HG03469 (cell line): ENCODE measurements around the gene CASP10.
"Not testable (repeated sequence)": the region's sequence is repeated elsewhere in the genome, so short reads cannot be mapped to it uniquely, and the experiment has no call there.

Experiments used
- ATAC-seq: cut with Tn5 transposase; IDR thresholded peaks from one replicate; pipeline ENCODE4 v1.9.1; 2021; ENCODE audit warnings: mild to moderate bottlenecking, moderate library complexity, moderate number of reproducible peaks; ENCODE audit not compliant: unreplicated experiment

The CASP10 gene

DNA sequence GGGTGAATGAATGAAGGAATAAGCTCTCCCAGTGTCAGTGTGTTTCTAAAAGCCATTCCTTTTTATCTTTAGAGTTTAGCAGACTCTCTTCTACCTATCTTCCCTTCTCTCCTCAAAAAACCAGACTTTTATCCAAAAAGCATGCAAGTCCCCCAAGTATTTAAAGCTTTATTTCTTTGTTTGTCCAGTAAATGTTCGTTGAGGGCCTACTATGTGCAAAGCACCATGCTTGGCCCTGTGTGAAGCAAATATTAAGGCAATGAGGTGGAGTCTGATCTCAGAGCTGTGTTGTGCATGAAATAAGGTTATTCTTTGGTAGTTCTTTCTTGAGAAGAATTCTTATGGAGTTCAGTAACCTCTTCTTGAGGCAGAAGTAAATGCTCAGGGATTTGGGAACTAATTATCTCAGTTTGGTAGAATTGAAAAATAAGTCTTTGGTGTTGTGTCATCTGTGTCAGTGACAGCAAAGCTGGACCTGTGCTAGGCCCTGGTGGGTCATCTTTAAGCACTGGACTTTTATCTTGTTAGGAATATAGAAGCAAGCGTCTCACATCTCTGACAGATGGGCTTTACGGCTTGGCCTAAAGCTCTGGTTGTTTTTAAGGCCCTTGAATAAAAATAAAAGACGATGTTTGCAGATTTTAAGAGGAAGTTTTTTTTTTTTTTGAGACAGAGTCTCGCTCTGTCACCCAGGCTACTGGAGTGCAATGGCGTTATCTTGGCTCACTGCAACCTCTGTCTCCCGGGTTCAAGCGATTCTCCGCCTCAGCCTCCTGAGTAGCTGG is 28.1 kb upstream of the CASP10 start:
- ATAC-seq: no peak

DNA sequence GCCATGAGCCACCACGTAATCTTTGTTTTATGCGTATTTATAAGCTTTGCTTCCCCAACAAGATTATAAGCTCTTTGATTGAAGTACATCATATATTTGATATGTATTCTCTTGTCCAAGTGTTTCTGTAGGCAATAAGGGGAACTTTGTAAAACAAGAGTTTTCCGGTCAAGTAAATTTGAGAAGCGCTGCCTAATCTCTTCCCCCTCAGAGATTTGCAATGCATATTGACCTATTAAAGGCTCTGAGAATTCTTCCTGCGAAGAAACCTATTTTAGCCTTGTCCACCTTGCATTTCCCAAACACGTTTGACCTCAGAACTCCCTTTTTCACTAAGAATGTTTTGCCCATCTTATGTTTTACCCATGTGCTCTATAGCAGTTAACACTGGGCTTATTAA is 26.9 kb upstream of the CASP10 start:
- no peak for ATAC-seq

DNA sequence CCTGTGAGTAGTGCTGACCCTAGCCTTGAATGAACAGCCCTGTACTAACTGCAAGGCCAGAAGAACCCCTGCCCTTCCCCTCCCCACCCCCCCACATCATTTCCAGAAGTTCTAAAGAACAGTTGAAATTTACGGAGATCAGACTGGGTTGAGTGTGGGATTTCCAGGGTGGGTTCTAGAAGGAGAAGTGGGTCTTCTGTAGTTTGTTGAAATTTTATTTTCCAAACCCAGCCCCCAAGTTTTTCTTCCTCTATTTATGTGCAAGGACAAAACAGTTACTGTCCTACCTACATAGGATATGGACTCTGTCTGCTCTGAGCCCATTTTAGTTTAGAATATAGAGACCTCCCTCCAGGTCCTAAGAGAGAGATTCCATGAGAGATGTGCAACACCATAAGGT is 26.3 kb upstream of the CASP10 start:
- no peak for ATAC-seq

DNA sequence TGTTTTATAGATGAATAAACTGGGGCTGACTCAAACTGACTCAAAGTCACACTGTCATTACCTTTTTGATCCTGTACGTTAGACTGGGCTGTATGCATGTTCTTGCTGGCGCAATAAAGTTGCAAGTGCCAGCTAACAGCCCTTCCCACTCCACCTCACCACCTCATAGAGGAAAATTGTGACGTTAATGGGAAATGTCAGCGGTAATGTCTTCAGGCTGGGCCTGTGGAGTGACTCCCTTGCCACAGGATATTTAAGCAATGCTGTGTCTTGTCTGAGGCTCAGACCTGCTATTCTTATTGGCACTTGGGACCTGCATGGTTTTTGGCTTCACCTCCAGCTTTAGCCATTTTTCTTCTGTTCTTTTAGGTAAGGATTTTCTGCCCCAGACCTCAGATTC is 25.2 kb upstream of the CASP10 start:
- peak; percentile 3 for ATAC-seq

DNA sequence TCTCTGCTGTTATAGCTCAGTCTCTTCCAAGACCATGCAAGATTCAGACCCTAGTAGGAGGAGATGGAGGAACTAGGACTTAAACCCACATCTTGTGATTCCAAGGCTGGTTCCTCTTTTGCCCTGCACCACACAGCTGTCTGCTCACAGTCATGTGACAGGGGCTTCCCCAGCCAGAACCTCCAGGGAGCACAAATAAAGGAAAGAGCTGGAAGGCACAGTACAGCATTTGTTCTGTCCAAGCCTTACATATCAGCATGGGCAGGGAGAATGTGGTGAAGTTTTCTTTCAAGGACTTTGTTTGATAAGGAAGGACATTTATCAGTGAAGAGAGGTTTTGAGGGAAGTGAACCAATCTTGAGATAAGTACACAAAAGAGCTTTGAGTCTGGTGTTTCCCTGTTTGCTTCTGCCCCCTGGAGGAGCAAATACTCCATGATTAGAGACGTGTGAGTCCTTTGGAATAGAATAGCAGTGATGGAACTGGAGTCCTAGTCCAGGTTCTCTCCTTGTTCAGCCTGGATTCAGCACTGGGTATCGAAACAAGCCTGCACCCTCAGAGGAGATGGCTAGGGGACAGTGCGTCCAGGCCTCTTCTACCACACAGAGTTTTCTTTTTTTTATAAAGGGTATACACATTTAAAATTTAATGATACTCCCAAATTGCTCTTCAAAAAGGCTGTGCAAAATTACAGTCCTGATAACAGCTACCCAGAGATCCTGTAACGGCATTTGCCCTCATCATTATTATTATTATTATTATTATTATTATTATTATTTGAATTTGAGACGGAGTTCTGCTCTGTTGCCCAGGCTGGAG is 24.6 kb upstream of the CASP10 start:
- peak; percentile 96 for ATAC-seq

DNA sequence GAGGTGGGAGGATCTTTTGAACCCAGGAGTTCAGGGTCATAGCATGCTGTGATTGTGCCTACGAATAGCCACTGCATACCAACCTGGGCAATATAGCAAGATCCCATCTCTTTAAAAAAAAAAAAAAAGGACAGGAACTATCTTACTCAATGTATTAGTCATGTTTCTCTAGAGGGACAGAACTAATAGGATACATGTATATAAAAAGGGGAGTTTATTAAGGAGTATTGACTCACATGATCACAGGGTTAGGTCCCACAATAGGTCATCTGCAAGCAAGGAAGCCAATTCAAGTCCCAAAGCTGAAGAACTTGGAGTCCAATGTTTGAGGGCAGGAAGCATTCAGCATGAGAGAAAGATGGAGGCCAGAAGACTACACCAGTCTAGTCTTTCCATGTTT is 18.8 kb upstream of the CASP10 start:
- no peak for ATAC-seq

DNA sequence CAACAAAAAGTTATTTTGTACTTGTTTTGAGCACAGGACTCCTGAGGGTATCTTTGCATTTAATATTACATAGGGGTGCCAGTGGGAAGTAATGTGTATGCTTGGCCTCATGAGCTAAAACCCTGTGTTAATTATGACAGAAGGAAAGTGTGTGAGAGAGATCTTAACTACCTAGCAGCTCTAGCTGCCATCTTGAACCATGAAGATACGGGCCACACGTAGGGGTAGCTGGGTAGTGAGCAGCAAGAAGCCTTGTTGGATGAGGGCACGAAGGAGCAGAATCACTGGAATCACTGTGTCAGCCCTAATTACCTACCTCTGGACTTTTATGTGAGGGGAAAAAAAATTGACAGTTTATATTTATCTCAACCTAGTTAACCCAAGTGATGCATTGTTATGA is 15.4 kb upstream of the CASP10 start:
- ATAC-seq: no peak

DNA sequence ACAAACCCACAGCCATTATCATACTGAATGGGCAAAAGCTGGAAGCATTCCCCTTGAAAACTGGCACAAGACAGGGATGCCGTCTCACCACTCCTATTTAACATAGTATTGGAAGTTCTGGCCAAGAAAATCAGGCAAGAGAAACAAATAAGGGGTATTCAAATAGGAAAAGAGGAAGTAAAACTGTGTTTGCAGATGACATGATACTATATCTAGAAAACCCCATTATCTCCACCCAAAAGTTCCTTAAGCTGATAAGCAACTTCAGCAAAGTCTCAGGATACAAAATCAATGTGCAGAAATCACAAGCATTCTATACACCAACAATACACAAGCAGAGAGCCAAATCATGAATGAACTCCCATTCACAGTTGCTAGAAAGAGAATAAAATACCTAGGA is 14.4 kb upstream of the CASP10 start:
- ATAC-seq: not testable (repeated sequence)

DNA sequence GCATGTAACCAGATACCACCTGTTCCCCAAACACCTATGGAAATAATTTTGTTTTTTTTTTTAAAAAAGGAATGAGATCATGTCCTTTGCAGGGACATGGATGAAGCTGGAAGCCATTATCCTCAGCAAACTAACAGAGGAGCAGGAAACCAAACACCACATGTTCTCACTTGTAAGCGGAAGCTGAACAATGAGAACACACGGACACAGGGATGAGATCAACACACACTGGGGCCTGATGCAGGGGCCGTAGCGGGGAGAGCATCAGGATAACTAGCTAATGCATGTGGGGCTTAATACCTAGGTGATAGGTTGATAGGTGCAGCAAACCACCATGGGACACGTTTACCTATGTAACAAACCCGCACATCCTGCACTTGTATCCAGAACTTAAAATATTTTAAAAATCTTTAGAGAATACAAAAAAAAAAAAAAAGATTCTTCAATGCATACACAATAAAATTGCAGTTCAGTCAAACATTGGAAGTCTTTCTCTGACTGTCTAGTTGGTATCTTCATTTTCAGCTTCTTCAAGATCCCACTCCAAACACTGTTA is 11.6 kb upstream of the CASP10 start:
- ATAC-seq: no peak

DNA sequence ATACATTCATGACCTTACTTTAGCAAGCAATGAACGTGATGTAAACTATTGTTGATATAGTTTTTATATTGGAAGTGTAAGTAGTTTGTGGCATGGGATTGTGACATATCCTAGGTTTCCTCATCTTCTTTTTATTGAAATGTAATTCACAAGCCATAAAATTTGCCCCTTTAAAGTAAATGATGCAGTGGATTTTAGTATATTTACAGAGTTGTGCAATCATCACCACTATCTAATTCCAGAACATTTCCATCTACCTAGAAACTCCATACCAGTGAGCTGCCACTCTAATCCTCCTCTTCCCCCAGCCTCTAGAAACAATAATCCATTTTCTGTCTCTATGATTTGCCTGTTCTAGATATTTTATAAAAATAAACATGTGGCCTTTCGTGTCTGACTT is 10.7 kb upstream of the CASP10 start:
- ATAC-seq: no peak

DNA sequence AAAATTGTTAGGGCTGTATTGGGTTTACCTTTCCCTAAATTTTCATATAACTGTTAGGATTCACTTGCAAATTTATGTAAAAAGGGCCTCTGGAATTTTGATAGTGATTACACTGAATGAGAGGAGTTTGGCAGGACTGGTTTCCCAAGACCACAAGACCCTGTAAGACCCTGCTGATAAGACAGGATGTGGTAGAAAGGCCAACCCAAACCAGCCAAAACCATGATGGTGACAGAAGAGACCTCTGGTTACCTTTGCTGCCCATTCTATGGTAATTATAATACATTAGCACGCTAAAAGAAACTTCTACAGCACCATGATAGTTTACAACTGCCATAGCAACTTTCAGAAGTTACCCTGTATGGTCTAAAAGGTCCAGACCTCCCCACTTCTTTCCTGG is 8.3 kb upstream of the CASP10 start:
- ATAC-seq: no peak

DNA sequence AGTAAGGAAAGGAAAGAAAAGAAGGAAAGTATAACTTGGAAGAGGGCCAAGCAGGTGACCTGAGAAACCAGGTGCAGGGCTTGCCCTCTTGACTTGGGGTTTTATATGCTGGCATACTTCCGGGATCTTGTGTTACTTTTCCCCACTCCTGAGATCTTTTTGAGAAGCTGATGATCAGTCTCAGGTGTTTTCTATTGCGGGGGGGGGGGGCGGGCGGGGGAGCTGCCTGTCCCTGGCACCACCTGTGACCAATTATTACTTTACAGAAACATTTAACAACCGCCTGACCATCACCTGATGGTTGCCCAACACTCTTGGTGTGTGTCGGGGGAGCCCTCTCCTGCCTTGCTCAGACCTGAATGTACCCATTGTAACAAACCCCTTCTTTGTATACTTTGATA is 6.9 kb upstream of the CASP10 start:
- ATAC-seq: no peak

DNA sequence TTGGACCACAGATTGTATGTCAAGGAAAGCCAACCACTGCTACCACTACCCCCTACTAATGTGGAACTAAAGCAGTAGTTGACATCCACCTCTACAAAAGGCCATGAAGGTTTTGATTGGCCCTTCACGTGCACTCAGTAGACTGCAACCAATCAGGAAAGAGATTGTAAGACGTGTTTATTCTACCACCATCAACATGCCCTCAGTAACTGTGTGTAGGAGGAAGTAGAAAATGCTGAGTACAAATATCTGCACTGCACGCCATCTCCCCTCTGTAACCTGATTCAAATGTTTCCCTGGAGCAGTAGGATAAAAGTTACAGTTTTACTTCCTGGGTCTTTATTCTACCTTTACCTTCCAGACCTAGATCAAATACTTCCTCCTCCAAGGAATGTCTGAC is 2.9 kb upstream of the CASP10 start:
- no peak for ATAC-seq

DNA sequence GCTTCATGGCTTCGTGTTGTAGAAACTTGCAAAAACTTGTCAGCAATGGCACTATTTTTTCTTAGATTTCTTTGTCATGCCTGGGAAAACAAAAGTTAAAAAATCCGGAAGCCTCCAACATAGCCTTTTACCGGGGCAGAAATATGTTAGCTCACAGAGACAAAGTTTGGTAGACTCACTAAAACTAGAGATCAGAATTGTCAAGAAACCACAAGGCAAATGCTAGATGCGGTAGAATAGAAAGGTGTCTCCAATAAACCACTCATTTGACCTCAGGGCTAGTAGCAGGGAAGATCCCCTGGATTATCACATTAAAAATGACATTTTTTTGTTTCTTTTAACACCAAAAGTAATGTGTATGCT is 405 bp downstream of the CASP10 start:
- no peak for ATAC-seq

DNA sequence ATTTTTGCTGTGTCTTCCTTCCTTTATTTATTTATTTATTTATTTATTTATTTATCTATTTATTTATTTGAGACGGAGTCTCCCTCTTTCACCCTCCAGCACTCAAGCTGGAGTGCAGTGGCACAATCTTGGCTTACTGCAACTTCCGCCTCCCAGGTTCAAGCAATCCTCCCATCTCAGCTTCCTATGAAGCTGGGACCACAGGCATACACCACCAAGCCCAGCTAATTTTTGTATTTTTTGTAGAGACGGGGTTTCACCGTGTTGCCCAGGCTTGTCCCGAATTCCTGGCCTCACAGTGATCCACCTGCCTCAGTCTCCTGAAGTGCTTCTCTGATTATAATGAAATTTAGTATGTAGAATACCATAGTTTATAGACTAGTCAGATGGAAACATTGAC is 894 bp downstream of the CASP10 start:
- not testable (repeated sequence) for ATAC-seq

DNA sequence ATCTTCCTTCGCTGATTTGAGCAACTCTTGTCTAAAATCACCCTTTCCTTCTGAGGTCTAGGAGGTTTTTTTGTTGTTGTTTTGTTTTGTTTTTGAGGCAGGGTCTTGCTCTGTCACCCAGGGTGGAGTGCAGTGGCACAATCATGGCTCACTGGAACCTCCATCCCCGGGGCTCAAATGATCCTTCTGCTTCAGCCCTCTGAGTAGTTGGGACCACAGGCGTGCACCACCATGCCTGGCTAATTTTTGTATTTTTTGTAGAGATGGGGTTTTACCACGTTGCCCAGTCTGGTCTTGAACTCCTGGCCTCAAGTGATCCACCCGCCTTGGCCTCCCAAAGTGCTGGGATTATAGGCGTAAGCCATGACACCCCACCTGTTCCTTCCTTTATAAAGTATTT is 1.3 kb downstream of the CASP10 start:
- ATAC-seq: not testable (repeated sequence)

DNA sequence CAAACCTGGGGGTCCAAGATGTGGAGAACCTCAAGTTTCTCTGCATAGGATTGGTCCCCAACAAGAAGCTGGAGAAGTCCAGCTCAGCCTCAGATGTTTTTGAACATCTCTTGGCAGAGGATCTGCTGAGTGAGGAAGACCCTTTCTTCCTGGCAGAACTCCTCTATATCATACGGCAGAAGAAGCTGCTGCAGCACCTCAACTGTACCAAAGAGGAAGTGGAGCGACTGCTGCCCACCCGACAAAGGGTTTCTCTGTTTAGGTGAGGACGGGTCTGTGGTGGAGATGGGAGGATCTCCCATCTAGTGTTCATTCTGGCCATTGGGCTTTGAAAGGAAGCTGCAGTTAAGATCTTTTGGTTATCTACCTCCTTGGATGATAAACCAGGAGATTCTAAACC is 2.9 kb downstream of the CASP10 start:
- no peak for ATAC-seq

DNA sequence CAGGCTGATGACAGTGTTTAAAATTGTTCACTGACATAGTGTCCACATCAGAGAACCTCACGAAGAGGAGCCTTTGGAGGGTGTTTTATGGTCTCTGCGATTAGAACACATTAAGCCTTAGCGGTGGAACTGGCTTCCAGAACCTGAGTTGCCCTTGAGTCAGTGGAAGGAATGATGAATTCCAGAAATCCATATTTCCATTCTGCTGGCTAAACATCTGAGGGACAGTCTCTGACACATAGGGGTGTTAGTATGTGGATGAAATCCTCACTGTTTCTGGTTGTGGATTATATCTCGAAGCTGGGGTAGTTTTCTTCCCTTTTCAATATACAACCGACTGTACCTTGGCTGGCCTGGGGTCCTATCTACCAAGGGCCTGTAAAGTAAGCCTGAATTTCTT is 4.0 kb downstream of the CASP10 start:
- ATAC-seq: no peak

DNA sequence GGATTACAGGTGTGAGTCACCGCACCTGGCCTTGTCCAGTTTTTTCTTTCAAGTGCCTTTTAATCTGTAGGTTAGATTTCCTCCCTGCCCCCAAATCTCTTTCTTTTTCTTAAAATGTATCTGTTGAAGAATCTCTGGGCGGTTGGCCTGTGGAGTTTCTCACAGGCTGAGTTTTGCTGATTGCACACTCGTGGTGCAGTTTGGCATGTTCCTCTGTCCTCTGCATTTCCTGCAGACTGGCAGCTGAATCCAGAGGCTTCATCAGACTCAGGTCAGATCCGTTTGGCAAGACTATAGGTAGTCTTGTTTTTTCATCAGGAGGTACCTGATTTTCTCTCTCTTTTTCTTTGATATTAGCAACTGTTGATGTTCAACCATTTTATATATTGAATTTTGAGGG is 5.5 kb downstream of the CASP10 start:
- no peak for ATAC-seq

DNA sequence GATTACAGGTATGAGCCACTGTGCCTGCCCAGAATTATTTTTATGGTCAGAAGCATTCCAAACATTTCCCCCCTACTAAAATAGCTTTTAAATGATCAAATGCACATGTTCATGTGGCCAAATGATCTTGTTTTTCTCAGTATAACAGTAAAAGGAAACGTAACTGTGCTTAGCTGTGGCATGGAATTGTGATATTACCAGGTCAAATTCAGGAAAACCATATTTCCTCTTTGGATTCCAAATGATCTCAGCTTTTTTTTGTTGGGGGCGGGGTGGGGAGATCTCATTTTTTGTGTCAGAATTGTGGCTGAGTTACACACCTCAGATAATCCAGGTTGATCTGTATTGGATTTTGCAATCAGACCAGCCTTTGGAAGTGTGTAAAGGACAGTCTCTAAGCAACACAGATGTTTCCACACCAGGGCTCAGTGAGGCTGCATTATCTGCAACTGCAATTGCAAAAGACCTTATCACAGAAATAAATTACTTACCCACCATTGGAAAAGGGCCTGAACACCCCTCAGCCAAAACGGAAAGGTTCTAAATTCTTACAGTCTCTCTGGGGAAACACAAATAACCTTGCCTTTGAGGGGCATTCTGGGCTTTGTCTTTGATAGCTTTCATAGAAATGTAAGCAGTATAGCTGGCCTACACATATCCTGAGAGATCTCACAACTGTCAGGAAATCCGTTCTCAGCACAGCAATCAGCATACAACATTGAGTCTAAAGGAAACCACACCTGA is 8.4 kb downstream of the CASP10 start:
- ATAC-seq: no peak

DNA sequence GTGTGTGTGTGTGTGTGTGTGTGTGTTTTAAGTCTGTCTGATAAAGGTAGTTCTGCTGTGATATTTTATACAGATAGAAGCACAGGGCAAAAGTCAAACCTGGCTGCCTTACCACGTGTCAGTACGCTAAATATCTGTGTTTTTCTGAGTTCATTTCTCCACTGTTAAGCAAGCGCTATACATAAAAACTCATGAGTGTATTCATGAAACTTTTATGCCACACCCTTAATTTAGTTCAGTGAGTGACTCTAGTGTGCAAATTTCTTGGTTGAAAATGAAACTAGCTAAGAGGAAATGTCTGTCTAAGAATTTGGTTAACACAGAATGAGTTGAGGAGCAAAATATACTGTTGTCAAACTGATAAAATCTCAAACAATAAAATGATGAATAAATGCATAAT is 11.2 kb downstream of the CASP10 start:
- ATAC-seq: peak; percentile 90
